Neural crest cell (in vitro differentiated cells): ENCODE data around the gene CYP4B1. TPM values are rescaled to one million over a fixed set of nuclear protein-coding genes. Genes with fewer than 3 reads are reported as not detected.

ENCODE experiments used
- DNase-seq: peaks from one replicate; pipeline ENCODE4 v3.0.0; 2021; ENCODE audit warnings: low read depth, mixed read lengths, low spot score
- H3K27ac Mint-ChIP-seq: one replicate; pipeline ENCODE4 v1.8.0; 2021; ENCODE audit warnings: mild to moderate bottlenecking, mixed read lengths; ENCODE audit not compliant: unreplicated experiment
- H3K27me3 Mint-ChIP-seq: 2 replicates; pipeline ENCODE4 v1.8.0; 2021; ENCODE audit warnings: low read depth, mild to moderate bottlenecking, mixed read lengths
- H3K36me3 Mint-ChIP-seq: 2 replicates; pipeline ENCODE4 v1.8.0; 2021; ENCODE audit warnings: low read depth, mild to moderate bottlenecking, mixed read lengths
- H3K4me1 Mint-ChIP-seq: 2 replicates; pipeline ENCODE4 v1.8.0; 2021; ENCODE audit warnings: mixed read lengths
- H3K4me3 Mint-ChIP-seq: one replicate; pipeline ENCODE4 v1.8.0; 2021; ENCODE audit warnings: mild to moderate bottlenecking, mixed read lengths
- H3K9me3 Mint-ChIP-seq: 2 replicates; pipeline ENCODE4 v1.8.0; 2021; ENCODE audit warnings: mixed read lengths
- total RNA-seq: library from RNA; stranded (reverse); gene quantifications from 2 replicates; pipeline ENCODE4 v1.2.1, GENCODE V29; 2021
- TF ChIP-seq, protein P1 (sequence below): fragments of 200-600 bp; sonication (generic); conservative IDR thresholded peaks from 2 replicates; pipeline ENCODE4 v1.5.0; 2021; ENCODE audit warnings: antibody characterized with exemption, mild to moderate bottlenecking

The CYP4B1 gene
- total RNA-seq, 1 donor from 2014 or later = not detected

DNA sequence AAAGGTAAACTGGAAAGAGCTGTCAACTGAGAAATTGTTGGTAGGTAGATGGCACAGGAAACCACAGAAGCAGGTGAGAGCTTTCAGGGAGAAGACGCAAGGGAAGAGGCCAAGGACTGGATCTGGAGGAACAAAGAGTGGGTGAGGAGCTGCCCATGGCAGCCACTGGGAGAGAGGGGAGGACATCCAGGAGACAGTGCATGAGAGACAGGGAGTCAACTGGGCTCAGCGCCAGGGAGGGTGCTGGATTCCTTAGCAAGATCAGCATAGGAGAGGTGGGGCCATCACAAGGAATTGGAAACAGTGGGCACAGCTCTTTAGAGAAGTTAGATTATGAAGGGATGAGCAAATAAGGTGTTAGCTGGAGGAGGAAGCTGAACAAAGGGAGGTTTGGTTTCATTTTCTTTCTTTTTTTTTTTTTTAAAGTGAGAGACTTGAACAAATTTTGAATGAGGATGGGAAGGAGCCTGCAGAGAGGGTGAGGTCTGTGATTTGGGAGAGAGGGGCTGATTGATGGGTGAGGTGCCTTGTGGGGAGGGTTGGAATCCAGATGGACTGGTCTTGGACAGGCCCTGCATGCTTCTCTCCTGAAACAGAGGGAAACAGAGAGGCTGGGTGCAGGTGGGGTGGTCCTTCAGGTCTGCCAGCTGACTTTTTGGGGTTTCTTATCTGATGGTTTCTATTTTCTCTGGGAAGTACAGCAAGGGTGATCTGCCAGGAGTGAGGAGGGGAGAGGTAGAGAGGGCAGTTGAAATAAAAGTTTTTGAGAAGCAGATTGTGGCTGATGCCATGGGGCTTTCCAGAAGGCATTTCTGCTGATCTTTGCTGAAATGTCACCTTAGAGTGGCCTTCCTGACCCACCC, 5.4 kb downstream of the CYP4B1 start:
- peaks cover 30% of the 10 kb centered on the region for H3K27me3 Mint-ChIP-seq
- TF ChIP-seq, protein P1, sequence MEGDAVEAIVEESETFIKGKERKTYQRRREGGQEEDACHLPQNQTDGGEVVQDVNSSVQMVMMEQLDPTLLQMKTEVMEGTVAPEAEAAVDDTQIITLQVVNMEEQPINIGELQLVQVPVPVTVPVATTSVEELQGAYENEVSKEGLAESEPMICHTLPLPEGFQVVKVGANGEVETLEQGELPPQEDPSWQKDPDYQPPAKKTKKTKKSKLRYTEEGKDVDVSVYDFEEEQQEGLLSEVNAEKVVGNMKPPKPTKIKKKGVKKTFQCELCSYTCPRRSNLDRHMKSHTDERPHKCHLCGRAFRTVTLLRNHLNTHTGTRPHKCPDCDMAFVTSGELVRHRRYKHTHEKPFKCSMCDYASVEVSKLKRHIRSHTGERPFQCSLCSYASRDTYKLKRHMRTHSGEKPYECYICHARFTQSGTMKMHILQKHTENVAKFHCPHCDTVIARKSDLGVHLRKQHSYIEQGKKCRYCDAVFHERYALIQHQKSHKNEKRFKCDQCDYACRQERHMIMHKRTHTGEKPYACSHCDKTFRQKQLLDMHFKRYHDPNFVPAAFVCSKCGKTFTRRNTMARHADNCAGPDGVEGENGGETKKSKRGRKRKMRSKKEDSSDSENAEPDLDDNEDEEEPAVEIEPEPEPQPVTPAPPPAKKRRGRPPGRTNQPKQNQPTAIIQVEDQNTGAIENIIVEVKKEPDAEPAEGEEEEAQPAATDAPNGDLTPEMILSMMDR = no peak
- no peak overlapping the region for H3K4me3 Mint-ChIP-seq
- H3K4me1 Mint-ChIP-seq = no peaks in the 10 kb centered on the region
- H3K36me3 Mint-ChIP-seq = no peaks in the 10 kb centered on the region
- no peak overlapping the region for H3K27ac Mint-ChIP-seq
- no peak for DNase-seq
- peaks cover 3% of the 10 kb centered on the region for H3K9me3 Mint-ChIP-seq

DNA sequence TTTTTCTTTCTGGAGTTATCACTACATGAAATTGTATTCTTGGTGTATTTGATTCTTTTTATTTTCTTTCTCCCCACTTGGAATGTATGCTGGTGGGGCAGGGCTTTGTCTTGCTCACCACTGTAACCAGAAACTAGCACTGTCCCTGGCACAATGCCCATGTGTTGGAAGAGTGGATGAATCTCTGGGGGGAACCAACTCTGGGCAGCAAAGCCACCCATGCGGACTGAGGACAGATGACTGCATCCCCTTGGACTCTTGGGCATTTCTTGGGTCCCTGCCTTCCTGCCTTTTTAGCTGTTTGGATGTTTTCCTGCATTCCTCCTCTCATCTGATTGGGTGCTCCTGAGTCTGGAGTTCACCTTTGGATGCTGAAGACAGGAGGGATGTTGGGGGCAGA, 6.1 kb downstream of the CYP4B1 start:
- no peaks in the 10 kb centered on the region for H3K4me1 Mint-ChIP-seq
- DNase-seq = no peak
- H3K27me3 Mint-ChIP-seq = peaks cover 23% of the 10 kb centered on the region
- H3K27ac Mint-ChIP-seq = no peak overlapping the region
- TF ChIP-seq, protein P1 = no peak
- peaks cover 3% of the 10 kb centered on the region for H3K9me3 Mint-ChIP-seq
- no peaks in the 10 kb centered on the region for H3K36me3 Mint-ChIP-seq
- no peak overlapping the region for H3K4me3 Mint-ChIP-seq

DNA sequence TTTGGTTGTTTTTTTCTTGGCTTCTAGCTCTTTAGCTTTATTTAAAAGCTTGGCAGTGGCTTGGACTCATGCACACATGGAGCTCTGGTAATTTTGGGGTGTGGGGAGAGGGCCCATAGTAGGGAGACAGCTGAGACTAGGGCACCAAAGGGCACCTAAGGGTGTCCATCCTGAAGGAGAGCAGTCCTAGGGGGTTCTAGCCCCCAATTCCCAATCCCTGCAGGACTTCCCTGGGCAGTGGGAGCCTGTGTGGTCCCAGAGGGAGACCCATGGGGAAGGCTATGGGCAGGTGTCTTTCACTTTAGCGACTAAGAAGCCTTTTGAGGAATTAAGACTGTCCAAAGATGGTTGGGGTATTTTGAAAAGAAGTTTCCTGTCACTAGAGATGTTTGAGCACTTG, 6.9 kb downstream of the CYP4B1 start:
- Mint-ChIP-seq H3K36me3 (no peaks in the 10 kb centered on the region), H3K4me1 (no peaks in the 10 kb centered on the region), H3K27me3 (peaks cover 23% of the 10 kb centered on the region), H3K4me3 (no peak overlapping the region), H3K27ac (no peak overlapping the region), H3K9me3 (peaks cover 9% of the 10 kb centered on the region)
- TF ChIP-seq, protein P1 = no peak
- DNase-seq = no peak

DNA sequence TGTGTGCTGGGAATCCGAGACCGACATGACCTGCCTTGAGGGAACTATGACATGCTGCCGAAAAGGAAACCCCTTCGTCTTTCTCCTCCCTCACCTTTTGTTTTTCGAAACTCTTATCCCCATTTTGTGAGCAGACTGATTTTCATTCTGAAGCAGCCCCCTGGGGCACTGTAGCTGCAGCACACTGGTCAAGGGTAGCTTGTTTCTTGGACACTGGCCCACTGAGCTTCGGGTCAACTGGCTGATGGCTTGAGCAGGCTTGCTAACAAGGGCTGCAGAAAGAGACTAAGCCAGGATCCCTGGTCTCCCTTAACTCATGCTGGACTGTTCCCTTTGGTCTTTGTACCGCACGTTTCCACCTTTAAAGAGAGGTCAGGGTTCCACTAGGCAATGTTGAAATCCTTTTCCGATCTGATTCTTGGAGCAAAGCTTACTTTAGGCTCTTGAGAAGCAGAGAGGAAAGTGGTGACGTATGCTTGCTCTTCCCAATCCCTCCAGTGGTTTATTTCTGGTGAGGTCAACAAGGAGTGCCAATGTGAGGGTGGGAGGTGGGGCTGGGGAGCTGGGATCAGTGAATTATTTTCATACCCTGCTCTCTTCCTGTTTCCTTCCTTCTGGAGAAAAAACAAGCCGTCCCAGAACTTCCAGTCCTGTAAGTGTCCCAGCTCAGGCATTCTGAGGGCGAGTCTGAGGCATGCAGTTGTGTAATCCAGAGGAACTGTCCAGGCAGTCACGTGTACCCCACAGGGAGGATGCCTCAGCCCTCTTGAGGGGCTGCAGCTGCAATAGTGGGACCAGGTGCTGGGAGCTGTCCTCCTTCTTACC, 7.6 kb downstream of the CYP4B1 start:
- H3K9me3 Mint-ChIP-seq = peaks cover 9% of the 10 kb centered on the region
- DNase-seq = no peak
- H3K27me3 Mint-ChIP-seq = peaks cover 20% of the 10 kb centered on the region
- no peak overlapping the region for H3K27ac Mint-ChIP-seq
- TF ChIP-seq, protein P1 = no peak
- H3K4me1 Mint-ChIP-seq = no peaks in the 10 kb centered on the region
- H3K4me3 Mint-ChIP-seq = no peak overlapping the region
- no peaks in the 10 kb centered on the region for H3K36me3 Mint-ChIP-seq

DNA sequence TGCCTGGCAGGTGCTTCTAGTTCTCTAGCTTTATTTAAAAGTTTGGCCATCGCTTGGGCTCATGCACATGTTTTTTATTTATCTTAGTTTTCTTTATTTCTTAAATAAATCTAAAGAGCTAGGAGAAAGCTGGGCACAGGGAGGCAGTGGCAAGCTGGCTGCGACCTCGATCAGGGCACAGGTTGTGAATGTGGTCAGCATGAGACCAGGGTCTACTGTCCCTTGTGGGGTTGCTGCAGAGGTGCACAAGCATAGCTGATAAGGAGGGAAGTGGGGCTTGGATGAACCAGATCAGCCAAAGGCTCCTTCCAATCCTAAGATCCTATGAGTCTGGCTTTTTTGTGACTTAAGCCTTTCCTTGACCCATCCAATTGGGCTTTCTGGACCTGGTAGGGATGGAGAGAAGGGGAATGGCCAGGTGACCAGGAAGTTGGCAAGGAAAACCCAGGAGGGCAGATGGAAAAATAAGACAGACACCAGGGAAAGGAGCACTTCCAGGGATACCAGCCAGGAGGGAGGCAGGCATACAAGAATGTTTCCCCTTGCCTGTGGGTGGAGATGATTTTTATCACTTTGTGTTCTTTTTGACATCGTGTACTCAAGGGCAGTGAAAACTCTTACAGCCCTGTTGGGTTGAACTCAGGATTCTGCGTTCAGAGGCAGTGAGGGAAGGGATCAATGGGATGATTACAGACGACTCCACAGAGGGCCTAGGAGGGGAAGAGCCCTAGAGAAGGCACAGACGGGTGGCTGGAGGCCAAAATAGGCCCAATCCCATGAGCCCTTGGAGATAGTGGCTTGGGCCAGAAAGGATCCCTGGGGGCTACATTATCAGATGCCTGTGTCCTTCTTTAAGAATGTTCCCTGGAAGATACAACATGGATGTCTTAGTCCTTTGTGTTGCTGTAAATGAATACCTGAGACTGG, 8.5 kb downstream of the CYP4B1 start:
- Mint-ChIP-seq H3K27me3 (peaks cover 17% of the 10 kb centered on the region), H3K9me3 (peaks cover 9% of the 10 kb centered on the region), H3K27ac (no peak overlapping the region), H3K4me1 (no peaks in the 10 kb centered on the region), H3K4me3 (no peak overlapping the region), H3K36me3 (no peaks in the 10 kb centered on the region)
- no peak for DNase-seq
- TF ChIP-seq, protein P1 = no peak
